ENCODE results near the gene TPSG1. TPM values are rescaled to one million over a fixed set of nuclear protein-coding genes. Genes with fewer than 3 reads are reported as not detected.

The TPSG1 gene
- total RNA-seq, 2 donors from 2014 or later = 1.3 TPM; not detected in 1

- Mint-ChIP-seq H3K27ac (no peak overlapping the region), H3K36me3 (no peaks in the 10 kb centered on the region), H3K4me3 (no peak overlapping the region), H3K4me1 (ENCODE audit: low read depth in 2 of 2) (no peaks in the 10 kb centered on the region), H3K27me3 (no peaks in the 10 kb centered on the region), H3K9me3 (no peaks in the 10 kb centered on the region)
- no peak for ATAC-seq
- no peak for DNase-seq (ENCODE audit: low spot score)
These were observed 6.0 kb downstream of the TPSG1 start for GRCh38 chr16:1218930-1219611.

DNA sequence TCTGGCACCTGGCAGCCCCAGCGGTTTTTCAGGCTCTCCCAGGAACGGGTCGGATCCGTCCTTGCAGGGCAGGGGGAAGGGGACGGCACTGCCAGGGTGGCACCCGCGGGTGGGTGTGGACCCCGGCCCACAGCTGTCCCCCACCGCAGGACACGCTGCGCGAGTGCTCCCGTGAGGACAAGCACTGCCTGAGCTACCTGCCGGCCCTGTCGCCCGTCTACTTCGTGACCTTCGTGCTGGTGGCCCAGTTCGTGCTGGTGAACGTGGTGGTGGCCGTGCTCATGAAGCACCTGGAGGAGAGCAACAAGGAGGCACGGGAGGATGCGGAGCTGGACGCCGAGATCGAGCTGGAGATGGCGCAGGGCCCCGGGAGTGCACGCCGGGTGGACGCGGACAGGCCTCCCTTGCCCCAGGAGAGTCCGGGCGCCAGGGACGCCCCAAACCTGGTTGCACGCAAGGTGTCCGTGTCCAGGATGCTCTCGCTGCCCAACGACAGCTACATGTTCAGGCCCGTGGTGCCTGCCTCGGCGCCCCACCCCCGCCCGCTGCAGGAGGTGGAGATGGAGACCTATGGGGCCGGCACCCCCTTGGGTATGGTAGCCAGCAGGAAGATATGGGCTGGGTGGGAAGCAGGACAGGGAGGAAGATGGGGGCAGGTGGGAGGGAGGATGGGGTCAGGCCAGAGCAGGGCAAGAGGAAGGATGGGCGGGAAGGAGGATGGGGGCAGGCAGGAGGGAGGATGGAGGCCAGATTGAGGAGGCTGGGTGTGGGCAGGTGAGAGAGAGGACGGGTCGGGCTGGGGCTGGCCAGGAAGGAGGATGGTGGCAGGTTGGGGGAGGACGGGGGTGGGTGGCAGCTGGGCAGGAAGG lies 6.8 kb downstream of the TPSG1 start:
- no peaks in the 10 kb centered on the region for H3K4me1 Mint-ChIP-seq (ENCODE audit: low read depth in 2 of 2)
- H3K27me3 Mint-ChIP-seq = no peaks in the 10 kb centered on the region
- ATAC-seq (no peak), DNase-seq (ENCODE audit: low spot score) (no peak)
- H3K36me3 Mint-ChIP-seq = no peaks in the 10 kb centered on the region
- no peak overlapping the region for H3K27ac Mint-ChIP-seq
- no peak overlapping the region for H3K4me3 Mint-ChIP-seq
- no peaks in the 10 kb centered on the region for H3K9me3 Mint-ChIP-seq

DNA sequence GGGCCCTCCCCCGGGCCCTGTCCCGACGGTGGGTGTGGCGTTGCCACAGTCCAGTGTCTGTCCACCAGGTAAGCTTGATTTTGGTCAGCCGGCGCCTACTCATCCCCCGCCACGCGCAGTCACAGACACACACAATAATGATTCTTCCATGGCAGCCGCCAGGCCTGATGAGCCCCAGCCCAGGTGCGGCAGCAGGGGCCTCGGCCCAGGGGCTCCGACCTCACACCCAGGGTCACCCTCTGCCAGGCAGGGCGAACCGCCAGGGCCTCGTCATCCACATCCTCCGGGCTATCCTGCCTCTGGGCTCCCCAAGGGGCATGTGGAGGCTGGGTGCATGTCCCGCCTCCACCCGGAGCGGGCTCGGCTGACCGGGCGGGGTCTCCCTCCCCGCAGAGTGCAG lies 7.5 kb downstream of the TPSG1 start:
- no peak for DNase-seq (ENCODE audit: low spot score)
- H3K36me3 Mint-ChIP-seq = no peaks in the 10 kb centered on the region
- H3K4me3 Mint-ChIP-seq = no peak overlapping the region
- no peaks in the 10 kb centered on the region for H3K27me3 Mint-ChIP-seq
- no peaks in the 10 kb centered on the region for H3K9me3 Mint-ChIP-seq
- no peak overlapping the region for H3K27ac Mint-ChIP-seq
- ATAC-seq = no peak
- H3K4me1 Mint-ChIP-seq (ENCODE audit: low read depth in 2 of 2) = no peaks in the 10 kb centered on the region

DNA sequence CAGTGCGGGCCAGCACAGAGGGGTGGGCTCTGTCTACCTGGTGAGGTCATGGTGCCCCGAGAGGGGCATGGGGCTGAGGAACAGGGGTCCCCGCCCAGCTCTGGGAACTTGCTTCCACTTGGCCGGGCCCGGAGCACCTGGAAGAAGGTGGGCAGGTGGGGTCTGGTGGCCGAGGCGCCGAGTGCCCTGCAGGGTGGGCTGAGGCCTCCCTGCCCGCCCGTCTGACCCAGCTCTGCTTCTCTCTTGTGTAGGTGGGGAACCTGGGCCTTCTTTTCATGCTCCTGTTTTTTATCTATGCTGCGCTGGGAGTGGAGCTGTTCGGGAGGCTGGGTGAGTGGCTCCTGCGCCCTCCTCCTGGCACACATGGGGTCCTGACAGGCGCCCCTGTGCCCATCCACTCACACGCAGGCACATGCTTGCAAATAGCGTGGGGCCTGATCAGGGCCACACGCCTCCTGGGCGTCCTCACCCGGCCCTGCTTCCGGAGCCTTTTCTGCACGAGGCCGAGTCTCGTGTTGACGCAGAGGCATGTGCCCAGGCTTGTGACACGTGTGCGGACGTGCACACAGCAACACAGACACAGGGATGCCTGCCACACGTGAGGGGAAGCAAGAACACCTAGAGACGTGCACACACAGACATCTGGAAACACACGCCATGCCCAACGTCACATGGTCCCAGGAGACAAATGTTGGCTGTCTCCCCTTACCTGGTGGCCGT lies 8.2 kb downstream of the TPSG1 start:
- Mint-ChIP-seq H3K9me3 (no peaks in the 10 kb centered on the region), H3K4me1 (ENCODE audit: low read depth in 2 of 2) (no peaks in the 10 kb centered on the region), H3K27me3 (no peaks in the 10 kb centered on the region), H3K27ac (no peak overlapping the region), H3K4me3 (no peak overlapping the region), H3K36me3 (no peaks in the 10 kb centered on the region)
- ATAC-seq (no peak), DNase-seq (ENCODE audit: low spot score) (no peak)

DNA sequence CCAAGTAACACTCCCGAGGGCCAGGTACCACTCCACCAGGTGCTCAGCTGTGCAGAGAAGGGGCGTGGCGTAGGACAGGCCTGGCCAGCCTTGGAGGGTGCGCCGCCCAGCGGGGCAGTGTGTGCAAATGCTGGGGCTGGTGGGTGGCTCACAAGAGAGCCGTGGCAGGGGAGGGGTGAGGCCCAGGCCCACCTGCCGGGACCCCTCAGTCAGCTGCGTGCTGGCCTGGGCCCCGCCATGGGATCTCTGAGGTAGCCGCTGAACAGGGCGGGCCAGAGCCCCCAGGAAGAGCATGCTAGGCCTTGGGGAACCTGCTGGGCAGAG lies 8.8 kb downstream of the TPSG1 start:
- no peaks in the 10 kb centered on the region for H3K9me3 Mint-ChIP-seq
- DNase-seq (ENCODE audit: low spot score) = no peak
- no peak overlapping the region for H3K27ac Mint-ChIP-seq
- ATAC-seq = no peak
- no peak overlapping the region for H3K4me3 Mint-ChIP-seq
- no peaks in the 10 kb centered on the region for H3K36me3 Mint-ChIP-seq
- no peaks in the 10 kb centered on the region for H3K27me3 Mint-ChIP-seq
- H3K4me1 Mint-ChIP-seq (ENCODE audit: low read depth in 2 of 2) = no peaks in the 10 kb centered on the region

DNA sequence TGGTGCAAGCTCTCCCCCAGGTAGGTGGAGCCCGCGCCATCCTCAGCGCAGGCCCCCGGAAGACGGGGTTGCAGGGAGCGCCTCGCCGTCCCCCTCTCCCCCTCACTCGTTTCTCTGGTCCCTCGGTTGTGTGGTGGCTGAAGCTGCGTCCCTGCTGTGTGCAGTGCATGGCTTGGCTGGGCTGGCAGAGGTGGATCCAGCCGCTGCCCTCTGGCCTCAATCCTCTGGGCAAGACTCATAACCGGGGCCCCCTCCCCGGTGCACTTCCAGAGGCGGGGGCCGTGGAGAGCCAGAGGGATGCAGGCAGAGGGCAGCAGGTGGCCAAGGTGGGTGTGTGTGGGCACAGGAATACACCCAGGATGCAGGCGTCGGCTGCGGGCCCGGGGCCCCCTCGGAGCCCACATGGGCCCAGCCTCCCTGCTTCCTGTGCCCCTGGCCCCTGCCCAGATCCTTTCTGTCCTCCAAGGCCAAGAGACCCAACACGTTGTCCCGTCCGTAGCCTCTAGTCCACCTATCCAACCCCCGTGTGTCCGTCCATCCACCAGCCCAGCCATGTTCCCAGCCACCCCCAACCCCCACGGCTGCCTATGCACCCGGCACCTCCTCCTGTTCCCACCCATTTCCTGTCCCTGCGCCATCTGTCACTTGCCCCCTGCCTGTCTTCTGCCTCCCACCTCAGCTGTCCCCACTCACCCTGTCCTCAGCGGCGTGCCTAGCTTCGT lies 9.3 kb downstream of the TPSG1 start:
- ATAC-seq = no peak
- Mint-ChIP-seq H3K27me3 (no peaks in the 10 kb centered on the region), H3K36me3 (no peaks in the 10 kb centered on the region), H3K9me3 (no peaks in the 10 kb centered on the region), H3K4me1 (ENCODE audit: low read depth in 2 of 2) (no peaks in the 10 kb centered on the region), H3K4me3 (no peak overlapping the region), H3K27ac (no peak overlapping the region)
- no peak for DNase-seq (ENCODE audit: low spot score)

DNA sequence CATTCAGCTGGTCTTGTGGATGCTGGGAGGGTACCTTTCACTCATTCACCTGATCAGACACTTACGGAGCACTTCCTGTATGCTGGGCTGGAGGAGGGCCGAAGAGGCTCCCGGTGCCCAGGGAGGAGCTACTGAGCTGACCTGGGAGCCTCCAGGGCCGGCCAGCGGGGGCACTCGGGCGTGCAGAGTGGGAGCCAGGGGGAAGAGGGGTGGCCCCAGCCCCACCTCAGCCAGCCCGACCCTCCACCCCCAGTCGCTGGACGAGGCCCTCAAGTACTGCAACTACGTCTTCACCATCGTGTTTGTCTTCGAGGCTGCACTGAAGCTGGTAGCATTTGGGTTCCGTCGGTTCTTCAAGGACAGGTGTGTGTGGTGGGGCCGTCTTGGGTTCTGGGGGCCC lies 10.3 kb downstream of the TPSG1 start:
- Mint-ChIP-seq H3K4me3 (no peak overlapping the region), H3K4me1 (ENCODE audit: low read depth in 2 of 2) (no peaks in the 10 kb centered on the region), H3K27me3 (no peaks in the 10 kb centered on the region), H3K27ac (no peak overlapping the region), H3K9me3 (no peaks in the 10 kb centered on the region), H3K36me3 (no peaks in the 10 kb centered on the region)
- no peak for DNase-seq (ENCODE audit: low spot score)
- ATAC-seq = no peak

GRCh38 chr16:1213796-1214372 lies 11.2 kb downstream of the TPSG1 start:
- Mint-ChIP-seq H3K4me3 (no peak overlapping the region), H3K4me1 (ENCODE audit: low read depth in 2 of 2) (no peaks in the 10 kb centered on the region), H3K27me3 (no peaks in the 10 kb centered on the region), H3K27ac (no peak overlapping the region), H3K9me3 (no peaks in the 10 kb centered on the region), H3K36me3 (no peaks in the 10 kb centered on the region)
- DNase-seq (ENCODE audit: low spot score) = no peak
- ATAC-seq = no peak

DNA sequence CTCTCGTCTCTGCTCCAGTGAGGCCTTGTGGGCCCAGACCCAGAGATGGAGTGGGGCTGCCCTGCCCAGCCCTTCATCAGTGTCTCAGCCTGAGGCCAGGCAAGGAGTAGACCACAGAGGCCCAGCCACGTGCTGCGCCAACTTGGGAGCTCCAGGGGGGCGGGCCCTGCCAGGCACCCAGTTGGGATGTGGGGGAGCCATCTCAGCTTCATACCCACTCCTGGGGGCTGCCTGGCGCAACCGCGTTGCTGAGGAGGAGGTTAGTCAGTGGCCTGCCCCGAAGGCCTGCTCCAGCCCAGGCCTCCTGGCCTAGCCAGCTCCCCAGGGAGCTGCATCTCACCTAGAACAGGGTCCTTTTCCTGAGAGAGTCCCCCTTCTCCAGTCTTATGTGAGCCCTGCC lies 11.8 kb downstream of the TPSG1 start:
- ATAC-seq (no peak), DNase-seq (ENCODE audit: low spot score) (no peak)
- Mint-ChIP-seq H3K4me1 (ENCODE audit: low read depth in 2 of 2) (no peaks in the 10 kb centered on the region), H3K27me3 (no peaks in the 10 kb centered on the region), H3K4me3 (no peak overlapping the region), H3K27ac (no peak overlapping the region), H3K9me3 (no peaks in the 10 kb centered on the region), H3K36me3 (no peaks in the 10 kb centered on the region)

DNA sequence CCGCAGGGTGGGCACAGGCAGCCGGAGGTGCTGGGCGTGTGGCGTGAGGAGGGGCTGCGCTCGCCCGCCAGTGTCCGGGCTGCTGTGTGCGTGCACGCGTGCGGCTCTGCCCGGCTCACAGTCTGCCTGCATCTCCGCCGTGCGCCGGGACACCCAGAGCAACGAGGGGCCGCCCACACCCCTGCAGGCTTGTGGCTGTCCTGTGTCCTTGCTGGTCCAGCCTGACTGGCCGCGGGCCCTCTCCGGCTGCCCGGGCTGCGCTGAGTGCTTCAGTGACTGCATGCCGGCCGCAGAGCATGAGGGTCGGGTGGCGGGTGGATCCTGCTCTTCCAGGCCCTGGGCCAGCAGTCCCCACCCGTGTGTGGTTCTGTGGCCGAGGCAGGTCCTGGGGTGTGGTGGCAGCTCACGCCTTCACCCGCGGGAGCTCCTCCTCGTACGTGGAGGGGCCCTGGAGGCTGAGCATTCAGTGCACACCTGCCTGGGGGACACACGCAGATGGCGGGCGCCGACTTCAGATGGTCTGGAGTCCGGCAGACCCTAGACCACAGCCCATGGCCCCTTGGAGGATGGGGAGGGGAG lies 12.4 kb downstream of the TPSG1 start:
- DNase-seq (ENCODE audit: low spot score) (no peak), ATAC-seq (no peak)
- Mint-ChIP-seq H3K9me3 (no peaks in the 10 kb centered on the region), H3K27me3 (no peaks in the 10 kb centered on the region), H3K4me3 (no peak overlapping the region), H3K4me1 (ENCODE audit: low read depth in 2 of 2) (no peaks in the 10 kb centered on the region), H3K27ac (no peak overlapping the region), H3K36me3 (no peaks in the 10 kb centered on the region)

DNA sequence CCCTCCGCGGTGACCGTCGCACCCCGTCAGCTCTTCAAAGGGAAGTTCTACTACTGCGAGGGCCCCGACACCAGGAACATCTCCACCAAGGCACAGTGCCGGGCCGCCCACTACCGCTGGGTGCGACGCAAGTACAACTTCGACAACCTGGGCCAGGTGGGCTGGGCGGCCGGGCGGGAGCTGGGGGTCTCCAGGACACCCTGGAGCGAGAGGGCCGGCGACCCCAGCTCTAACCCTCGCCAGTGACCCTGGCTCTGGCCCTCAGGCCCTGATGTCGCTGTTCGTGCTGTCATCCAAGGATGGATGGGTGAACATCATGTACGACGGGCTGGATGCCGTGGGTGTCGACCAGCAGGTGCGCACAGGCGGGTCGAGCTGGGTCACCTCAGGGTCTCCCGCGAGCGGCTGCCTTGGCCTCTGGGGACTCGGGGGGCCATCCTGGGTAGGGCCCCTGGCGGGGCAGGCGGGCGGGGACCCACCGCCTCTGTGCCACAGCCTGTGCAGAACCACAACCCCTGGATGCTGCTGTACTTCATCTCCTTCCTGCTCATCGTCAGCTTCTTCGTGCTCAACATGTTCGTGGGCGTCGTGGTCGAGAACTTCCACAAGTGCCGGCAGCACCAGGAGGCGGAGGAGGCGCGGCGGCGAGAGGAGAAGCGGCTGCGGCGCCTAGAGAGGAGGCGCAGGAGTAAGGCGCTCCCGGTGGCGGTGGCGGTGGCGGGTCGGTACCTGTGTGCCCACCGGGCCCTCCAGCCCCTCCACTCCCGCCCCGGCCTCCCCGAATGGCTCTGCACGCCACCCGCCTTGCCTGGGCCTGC lies 13.4 kb downstream of the TPSG1 start:
- Mint-ChIP-seq H3K27me3 (no peaks in the 10 kb centered on the region), H3K4me1 (ENCODE audit: low read depth in 2 of 2) (no peaks in the 10 kb centered on the region)

GRCh38 chr16:1210461-1210860 lies 14.6 kb downstream of the TPSG1 start:
- Mint-ChIP-seq H3K4me1 (ENCODE audit: low read depth in 2 of 2) (no peaks in the 10 kb centered on the region), H3K27me3 (no peaks in the 10 kb centered on the region), H3K27ac (no peak overlapping the region), H3K36me3 (no peaks in the 10 kb centered on the region), H3K9me3 (no peaks in the 10 kb centered on the region), H3K4me3 (no peak overlapping the region)
- ATAC-seq (no peak), DNase-seq (ENCODE audit: low spot score) (no peak)

More for the DNA sequence above, 13.4 kb downstream of the TPSG1 start:
- Mint-ChIP-seq H3K9me3 (no peaks in the 10 kb centered on the region), H3K36me3 (no peaks in the 10 kb centered on the region), H3K27ac (no peak overlapping the region), H3K4me3 (no peak overlapping the region)
- DNase-seq (ENCODE audit: low spot score) (no peak), ATAC-seq (no peak)

- Mint-ChIP-seq H3K36me3 (no peaks in the 10 kb centered on the region), H3K4me1 (ENCODE audit: low read depth in 2 of 2) (no peaks in the 10 kb centered on the region), H3K9me3 (no peaks in the 10 kb centered on the region), H3K27me3 (no peaks in the 10 kb centered on the region), H3K27ac (no peak overlapping the region), H3K4me3 (no peak overlapping the region)
- no peak for DNase-seq (ENCODE audit: low spot score)
- no peak for ATAC-seq
These were observed 16.0 kb downstream of the TPSG1 start for GRCh38 chr16:1209081-1209480.

Measured in natural killer cell treated with Interleukin-12 subunit alpha and Interleukin-12 subunit beta and Interleukin-15 and Interleukin-18, amount 100 ng/mL, for 72 hours (primary cell).